ENCODE results near the gene GDPD4. TPM values are rescaled to one million over a fixed set of nuclear protein-coding genes. Genes with fewer than 3 reads are reported as not detected.

The GDPD4 gene
- total RNA-seq, 1 experiment from 2014 or later: not detected

DNA sequence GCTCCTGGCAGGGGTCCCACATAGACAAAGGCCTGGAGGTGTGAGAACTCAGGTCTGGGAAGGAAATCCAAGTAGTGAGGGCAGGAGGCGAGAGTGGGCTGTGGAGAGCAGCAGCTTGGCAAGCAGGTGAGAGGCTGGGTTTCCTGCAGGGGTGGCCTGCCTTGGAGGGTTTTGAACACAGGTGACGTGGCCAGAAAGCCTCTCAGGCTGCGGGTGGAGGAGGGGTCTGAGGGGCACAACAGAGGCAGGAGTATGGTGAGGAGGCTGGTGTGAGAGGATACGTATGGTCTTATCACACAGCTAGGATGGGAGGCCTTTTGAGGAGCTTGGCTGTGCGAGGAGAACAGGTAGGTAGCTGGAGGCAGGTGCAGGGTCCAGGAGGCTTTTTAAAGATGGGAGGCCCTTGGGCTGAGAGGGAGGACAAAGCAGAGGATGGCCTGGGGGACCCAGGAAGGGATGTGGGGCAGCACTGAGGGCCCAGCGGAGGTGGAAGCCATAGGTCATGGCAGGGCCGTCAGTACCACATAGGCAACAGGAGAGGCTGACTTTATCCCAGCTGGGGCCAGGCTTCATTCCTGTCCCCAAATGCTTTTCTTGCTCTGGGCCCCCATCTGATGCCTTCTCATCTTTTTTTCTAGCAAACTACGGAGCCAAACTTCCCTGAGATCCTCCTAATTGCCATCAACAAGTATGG is 89.0 kb downstream of the GDPD4 start:
- no peaks in the 10 kb centered on the region for H3K9me2 ChIP-seq (ENCODE audit: insufficient read depth)
- H2AFZ ChIP-seq (ENCODE audit: low read depth, low read length, poor library complexity, severe bottlenecking): no peak overlapping the region
- CTCF ChIA-PET: no interaction called here
- POLR2A ChIA-PET: no interaction called here
- H3K27ac ChIP-seq (ENCODE audit: low read depth, low read length): no peak overlapping the region
- H3K79me2 ChIP-seq (ENCODE audit: insufficient read depth, low read length): no peaks in the 10 kb centered on the region
- TF ChIP-seq JUND (IDR thresholded peaks at IDR 0.05) (no peak), SIN3A (IDR thresholded peaks at IDR 0.05; ENCODE audit: low read depth) (no peak), EZH2 (IDR thresholded peaks at IDR 0.05) (no peak), ELF1 (IDR thresholded peaks at IDR 0.05; ENCODE audit: borderline replicate concordance, low read depth) (no peak), CBX3 (IDR thresholded peaks at IDR 0.05; ENCODE audit: low read depth) (no peak), SRF (IDR thresholded peaks at IDR 0.05; ENCODE audit: low read depth) (no peak), EZH2phosphoT487 (IDR thresholded peaks at IDR 0.05; ENCODE audit: borderline replicate concordance) (no peak), CEBPB (IDR thresholded peaks at IDR 0.05; ENCODE audit: low read depth) (no peak), ZFX (IDR thresholded peaks at IDR 0.05) (no peak), YY1 (IDR thresholded peaks at IDR 0.05; ENCODE audit: extremely low read depth, insufficient replicate concordance, low read depth, low read length) (no peak), EGR1 (IDR thresholded peaks at IDR 0.05; ENCODE audit: low read depth) (no peak), POLR2A (IDR thresholded peaks at IDR 0.05; ENCODE audit: borderline replicate concordance, extremely low read depth, insufficient read depth, insufficient read length) (no peak), ZNF274 (IDR thresholded peaks at IDR 0.05; ENCODE audit: low read depth, low read length) (no peak), POLR2AphosphoS5 (IDR thresholded peaks at IDR 0.05; ENCODE audit: low read depth, low read length) (no peak), FOSL1 (IDR thresholded peaks at IDR 0.05; ENCODE audit: low read depth) (no peak), SP1 (IDR thresholded peaks at IDR 0.05; ENCODE audit: low read depth) (no peak), RAD21 (IDR thresholded peaks at IDR 0.05; ENCODE audit: low read depth) (no peak)
- TF ChIP-seq, protein P1, sequence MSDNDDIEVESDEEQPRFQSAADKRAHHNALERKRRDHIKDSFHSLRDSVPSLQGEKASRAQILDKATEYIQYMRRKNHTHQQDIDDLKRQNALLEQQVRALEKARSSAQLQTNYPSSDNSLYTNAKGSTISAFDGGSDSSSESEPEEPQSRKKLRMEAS (IDR thresholded peaks at IDR 0.05): no peak
- TF ChIP-seq, protein P2, sequence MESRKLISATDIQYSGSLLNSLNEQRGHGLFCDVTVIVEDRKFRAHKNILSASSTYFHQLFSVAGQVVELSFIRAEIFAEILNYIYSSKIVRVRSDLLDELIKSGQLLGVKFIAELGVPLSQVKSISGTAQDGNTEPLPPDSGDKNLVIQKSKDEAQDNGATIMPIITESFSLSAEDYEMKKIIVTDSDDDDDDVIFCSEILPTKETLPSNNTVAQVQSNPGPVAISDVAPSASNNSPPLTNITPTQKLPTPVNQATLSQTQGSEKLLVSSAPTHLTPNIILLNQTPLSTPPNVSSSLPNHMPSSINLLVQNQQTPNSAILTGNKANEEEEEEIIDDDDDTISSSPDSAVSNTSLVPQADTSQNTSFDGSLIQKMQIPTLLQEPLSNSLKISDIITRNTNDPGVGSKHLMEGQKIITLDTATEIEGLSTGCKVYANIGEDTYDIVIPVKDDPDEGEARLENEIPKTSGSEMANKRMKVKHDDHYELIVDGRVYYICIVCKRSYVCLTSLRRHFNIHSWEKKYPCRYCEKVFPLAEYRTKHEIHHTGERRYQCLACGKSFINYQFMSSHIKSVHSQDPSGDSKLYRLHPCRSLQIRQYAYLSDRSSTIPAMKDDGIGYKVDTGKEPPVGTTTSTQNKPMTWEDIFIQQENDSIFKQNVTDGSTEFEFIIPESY (IDR thresholded peaks at IDR 0.05; ENCODE audit: extremely low read depth, insufficient replicate concordance, low read length): no peak
- TF ChIP-seq, protein P3, sequence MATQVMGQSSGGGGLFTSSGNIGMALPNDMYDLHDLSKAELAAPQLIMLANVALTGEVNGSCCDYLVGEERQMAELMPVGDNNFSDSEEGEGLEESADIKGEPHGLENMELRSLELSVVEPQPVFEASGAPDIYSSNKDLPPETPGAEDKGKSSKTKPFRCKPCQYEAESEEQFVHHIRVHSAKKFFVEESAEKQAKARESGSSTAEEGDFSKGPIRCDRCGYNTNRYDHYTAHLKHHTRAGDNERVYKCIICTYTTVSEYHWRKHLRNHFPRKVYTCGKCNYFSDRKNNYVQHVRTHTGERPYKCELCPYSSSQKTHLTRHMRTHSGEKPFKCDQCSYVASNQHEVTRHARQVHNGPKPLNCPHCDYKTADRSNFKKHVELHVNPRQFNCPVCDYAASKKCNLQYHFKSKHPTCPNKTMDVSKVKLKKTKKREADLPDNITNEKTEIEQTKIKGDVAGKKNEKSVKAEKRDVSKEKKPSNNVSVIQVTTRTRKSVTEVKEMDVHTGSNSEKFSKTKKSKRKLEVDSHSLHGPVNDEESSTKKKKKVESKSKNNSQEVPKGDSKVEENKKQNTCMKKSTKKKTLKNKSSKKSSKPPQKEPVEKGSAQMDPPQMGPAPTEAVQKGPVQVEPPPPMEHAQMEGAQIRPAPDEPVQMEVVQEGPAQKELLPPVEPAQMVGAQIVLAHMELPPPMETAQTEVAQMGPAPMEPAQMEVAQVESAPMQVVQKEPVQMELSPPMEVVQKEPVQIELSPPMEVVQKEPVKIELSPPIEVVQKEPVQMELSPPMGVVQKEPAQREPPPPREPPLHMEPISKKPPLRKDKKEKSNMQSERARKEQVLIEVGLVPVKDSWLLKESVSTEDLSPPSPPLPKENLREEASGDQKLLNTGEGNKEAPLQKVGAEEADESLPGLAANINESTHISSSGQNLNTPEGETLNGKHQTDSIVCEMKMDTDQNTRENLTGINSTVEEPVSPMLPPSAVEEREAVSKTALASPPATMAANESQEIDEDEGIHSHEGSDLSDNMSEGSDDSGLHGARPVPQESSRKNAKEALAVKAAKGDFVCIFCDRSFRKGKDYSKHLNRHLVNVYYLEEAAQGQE (IDR thresholded peaks at IDR 0.05; ENCODE audit: low read depth): no peak
- DNase-seq (ENCODE audit: low read depth, low spot score) (no peak), ATAC-seq (no peak)
- BruUV-seq (replicated peaks): no TSS peak
- no peak overlapping the region for H3K9ac ChIP-seq (ENCODE audit: low read length)
- no peak overlapping the region for H3K4me2 ChIP-seq (ENCODE audit: low read length)
- H3K36me3 ChIP-seq (ENCODE audit: control insufficient read depth in 1 of 2, insufficient read depth in 2 of 2, low read length in 2 of 2): no peaks in the 10 kb centered on the region
- no peaks in the 10 kb centered on the region for H3K9me3 ChIP-seq (ENCODE audit: control insufficient read depth in 1 of 2, insufficient read depth in 1 of 2, low read depth in 1 of 2, low read length in 2 of 2)
- RAD21 ChIA-PET (ENCODE audit: low non-redundant PET in 1 of 2, low total read pairs in 2 of 2, uncharacterized antibody in 2 of 2, unreplicated experiment in 2 of 2): no interaction called here
- intact Hi-C loops (cut with micrococcal nuclease): no loop called here
- H3K4me3 ChIP-seq (replicated peaks in 1 of 2; ENCODE audit: low read depth in 1 of 2, low read length in 2 of 2): no peak overlapping the region
- H4K20me1 ChIP-seq (ENCODE audit: insufficient read depth): no peaks in the 10 kb centered on the region
- no peaks in the 10 kb centered on the region for H3K27me3 ChIP-seq (ENCODE audit: insufficient read depth, low read length)
- H3K4me1 ChIP-seq (ENCODE audit: control insufficient read depth in 1 of 2, insufficient read depth in 2 of 2, low read length in 2 of 2): no peaks in the 10 kb centered on the region
